ENCODE data around the gene PAPSS1.
"Not testable (repeated sequence)": the region's sequence is repeated elsewhere in the genome, so short reads cannot be mapped to it uniquely, and the experiment has no call there.

Gene PAPSS1

DNA sequence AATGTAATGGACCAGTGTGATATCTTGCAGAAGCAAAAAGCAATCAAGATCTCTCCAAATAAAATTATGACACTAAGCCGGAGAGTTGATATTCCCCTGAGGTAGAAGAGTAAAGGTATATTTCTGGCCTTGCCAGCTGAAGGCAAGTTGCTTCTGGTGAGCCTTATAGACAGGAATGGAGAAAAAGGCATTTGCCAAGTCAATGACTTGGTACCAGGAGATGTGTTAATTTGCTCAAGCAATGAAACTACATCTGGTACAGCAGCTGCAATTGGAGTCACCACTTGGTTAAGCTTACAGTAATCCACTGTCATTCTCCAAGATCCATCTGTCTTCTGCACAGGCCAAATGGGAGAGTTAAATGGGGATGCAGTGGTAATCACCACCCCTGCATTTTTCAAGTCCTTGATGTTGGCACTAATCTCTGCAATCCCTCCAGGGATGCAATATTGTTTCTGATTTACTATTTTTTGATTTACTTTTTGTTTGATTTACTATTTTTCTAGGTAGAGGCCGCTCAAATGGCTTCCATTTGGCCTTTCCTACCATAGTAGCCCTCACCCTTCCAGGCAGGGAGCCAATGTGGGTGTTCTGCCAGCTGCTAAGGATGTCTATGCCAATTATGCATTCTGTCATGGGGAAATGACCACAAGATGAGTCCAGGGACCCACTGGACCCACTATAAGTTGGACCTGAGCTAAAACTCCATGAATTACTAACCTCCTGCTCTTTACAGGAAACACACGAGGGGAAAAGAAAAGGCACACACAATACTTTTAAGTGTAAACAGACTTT, 6.3 kb upstream of the PAPSS1 start:
- DNase-seq (ENCODE audit: low spot score), result not testable (repeated sequence)

DNA sequence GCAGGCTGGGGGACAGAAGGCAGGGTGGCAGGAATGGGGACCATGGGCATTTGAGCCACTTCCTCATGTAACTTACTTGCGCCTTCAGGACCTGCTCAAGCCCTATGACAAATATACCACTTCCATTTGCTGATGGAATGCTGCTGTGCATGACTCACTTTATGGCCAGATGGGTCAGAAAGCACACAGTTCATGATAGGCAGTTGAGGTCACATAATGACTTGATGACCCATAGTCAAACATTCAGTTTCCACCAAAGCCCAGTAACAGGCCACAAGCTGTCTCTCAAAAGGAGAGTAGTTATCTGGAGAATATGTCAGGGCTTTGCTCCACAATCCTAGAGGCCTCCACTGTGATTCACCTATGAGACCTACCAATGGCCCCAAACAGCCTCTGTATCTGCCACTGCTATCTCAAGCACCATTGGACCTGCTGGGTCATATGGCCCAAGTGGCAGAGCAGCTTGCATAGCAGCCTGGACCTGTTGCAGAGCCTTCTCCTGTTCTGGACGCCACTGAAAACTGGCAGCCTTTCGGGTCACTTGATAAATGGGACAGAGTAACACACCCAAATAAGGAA, 5.3 kb upstream of the PAPSS1 start:
- DNase-seq (ENCODE audit: low spot score), result peak; percentile 28

GRCh38 chr4:107723331-107723730, 3.3 kb upstream of the PAPSS1 start:
- not testable (repeated sequence) for DNase-seq (ENCODE audit: low spot score)

DNA sequence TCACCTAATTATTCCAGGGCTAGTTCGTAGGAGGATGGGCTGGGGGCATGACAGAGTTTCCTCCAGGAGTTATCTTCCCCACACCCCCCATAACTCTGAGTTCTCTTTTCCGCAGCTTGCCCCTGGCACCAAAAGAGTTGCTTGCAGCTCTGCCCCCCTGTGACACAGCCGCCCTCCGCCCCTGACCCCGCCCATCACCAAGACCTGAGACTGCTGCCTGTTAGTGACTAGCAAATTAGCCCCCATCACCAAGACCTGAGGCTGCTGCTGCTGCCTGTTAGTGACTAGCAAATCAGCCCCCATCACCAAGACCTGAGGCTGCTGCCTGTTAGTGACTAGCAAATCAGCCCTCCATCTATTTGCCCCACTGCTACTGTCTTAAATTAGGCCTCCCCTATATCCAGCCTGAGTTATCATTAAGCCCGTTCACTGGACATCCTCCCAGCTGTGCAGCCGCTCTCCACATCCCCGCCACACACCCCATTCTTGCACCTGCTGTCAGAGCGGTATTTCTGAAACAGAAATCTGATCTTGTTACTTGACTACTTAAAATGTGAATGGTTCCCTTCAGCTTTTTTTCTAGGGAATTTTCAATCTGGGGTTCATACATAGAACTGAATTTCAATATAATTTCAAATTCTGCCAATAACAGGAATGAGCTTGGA, 1.5 kb upstream of the PAPSS1 start:
- no peak for DNase-seq (ENCODE audit: low spot score)

- peak; percentile 41 for DNase-seq (ENCODE audit: low spot score)
These were observed 670 bp downstream of the PAPSS1 start for GRCh38 chr4:107719207-107719921.

DNA sequence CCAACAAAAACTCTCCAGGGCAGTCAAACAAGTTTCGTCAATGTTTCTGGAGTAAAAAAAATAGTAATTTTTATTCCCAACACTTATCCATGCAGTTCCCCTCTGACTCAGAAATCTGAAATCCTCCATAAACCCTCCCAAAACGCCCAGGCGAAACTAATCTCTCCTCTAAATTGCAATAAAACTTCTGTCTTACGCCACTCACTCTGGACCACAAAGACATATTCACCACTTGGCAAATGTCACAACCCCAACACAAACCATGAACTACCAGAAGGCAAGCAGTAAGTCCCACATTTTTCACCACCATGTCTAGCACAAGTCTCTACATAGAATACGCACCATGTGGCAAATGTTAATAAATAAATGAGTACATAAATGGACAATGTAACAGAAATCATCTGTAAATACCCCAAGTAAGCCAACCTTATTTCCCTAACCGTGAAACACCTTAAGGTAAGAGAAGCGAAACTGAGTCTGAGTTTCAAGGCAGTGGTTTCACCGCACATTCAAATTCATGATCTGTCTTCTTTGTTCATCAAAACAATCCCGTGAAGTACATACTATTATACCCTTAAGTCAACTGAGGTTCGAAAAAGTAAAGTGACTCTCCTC, 1.6 kb downstream of the PAPSS1 start:
- DNase-seq (ENCODE audit: low spot score), result no peak

DNA sequence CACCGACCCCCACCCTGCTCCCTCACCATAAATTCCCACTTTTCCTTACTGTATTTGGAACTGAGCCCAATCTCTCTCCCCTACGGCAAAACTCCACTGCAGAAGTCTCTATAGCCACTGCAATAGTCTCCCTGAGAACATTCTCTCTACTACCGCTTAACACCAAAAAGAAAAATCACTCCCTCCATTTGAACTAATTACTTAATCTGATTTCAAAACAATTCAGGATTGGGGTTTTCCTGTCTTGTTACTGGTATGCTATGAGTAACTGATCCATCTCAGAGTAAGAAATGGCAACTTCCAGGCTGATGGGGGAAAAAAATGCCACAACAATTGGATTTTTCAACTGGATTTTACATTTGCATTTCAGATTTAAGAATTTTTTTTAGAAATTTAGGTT, 5.8 kb downstream of the PAPSS1 start:
- DNase-seq (ENCODE audit: low spot score), result no peak

- DNase-seq (ENCODE audit: low spot score), result peak; percentile 8
These were observed 7.8 kb downstream of the PAPSS1 start for GRCh38 chr4:107712236-107712635.

DNA sequence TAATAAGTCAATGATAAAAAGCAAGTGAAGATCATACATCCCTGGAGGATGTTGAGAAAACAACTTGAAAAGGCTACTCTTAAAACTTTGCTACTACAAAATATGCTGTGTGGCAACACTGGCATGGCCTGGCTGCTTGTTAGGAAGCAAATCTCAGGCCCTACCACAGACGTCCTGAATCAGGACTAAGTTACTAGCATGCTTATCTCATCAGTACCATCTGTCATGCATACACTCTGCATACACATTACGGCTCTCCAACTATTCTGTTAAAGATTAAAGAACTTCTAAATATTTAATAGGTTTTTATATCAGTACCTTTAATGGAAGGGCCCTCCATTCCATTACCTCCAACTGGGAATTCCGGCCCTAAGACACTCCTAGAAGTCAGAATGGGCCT, 8.2 kb downstream of the PAPSS1 start:
- DNase-seq (ENCODE audit: low spot score), result no peak

DNA sequence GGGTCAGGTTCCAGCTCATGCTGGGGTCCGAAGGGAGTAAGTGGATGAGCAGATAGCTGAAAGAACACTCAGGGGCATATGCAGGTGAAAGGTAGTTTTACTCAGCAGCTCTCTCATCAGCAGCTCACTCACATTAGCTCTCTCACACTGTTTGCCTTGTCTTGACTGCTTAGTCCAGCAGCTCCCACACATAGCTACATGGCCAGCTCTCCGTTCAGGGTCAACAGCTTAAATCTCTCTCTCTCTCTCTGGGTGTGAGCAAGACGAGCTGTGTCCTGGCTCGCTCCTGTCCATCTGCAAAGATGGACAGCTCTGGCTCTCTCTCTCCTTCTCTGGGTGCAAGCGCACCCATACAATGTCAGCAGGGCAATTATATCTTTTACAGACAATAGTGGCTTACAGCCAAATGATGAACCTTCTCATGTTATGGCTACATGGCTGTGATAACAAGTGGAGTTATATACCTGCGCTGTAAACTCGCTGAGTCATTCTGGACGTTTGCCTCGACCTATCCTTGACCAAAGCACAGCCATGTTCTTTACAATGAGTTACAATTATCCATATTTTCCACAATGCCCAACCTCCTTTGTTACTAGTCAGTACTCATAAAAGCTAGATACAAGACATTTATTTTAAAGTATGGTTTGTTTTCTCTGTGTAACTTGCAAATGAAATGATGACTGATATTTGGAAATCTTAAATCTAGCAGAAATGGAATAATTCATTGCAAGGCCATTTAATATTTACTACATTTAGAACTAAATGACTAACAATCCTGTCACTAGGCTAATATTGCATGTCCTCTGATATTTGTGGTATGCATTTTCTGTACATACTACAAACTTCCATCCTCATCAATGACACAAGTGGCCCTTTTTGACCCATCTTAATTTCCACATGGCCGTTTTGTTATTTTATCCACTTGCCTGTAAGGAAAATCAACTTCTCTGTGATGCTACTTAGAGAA, 9.3 kb downstream of the PAPSS1 start:
- DNase-seq (ENCODE audit: low spot score), result no peak

DNA sequence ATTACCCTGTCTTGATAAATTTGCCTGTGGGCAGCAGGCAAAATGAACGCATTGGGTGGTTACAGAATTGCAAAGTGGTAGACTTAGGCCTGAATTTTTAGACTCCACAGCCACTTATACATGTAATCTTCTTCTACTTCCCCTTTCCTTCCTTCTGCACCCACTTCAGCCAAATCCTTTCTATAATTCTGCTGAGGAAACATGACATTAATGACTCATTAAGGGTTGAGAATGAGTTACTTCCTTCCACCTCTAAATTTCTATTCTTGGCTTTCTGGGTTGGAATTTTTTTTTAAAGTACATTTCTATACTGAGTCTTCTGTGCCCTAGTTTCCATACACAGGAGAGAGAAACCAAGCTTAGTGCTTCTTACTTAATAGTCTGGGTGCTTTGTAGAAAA, 10.1 kb downstream of the PAPSS1 start:
- DNase-seq (ENCODE audit: low spot score), result no peak

- no peak for DNase-seq (ENCODE audit: low spot score)
These were observed 11.8 kb downstream of the PAPSS1 start for GRCh38 chr4:107708225-107708624.

- DNase-seq (ENCODE audit: low spot score), result no peak
These were observed 14.1 kb downstream of the PAPSS1 start for GRCh38 chr4:107705742-107706556.

DNA sequence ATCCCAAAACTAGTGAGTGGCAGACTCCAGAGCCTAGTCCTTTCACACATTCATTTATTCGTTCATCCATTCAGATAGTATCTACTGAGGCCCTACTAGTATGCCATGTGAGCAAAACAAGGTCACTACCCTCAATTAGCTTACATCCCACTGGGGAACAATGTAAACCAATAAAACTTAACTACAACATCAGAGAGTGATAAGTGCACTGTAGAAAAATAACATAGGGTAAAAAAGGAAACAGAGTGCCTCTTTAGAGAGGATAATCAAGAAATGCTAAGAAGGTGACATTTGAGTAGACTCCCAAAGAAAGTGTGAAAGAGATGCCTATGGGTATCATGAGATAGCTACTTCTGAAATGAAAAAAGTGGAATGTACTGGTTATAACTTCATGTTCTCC, 18.5 kb downstream of the PAPSS1 start:
- DNase-seq (ENCODE audit: low spot score), result no peak

DNA sequence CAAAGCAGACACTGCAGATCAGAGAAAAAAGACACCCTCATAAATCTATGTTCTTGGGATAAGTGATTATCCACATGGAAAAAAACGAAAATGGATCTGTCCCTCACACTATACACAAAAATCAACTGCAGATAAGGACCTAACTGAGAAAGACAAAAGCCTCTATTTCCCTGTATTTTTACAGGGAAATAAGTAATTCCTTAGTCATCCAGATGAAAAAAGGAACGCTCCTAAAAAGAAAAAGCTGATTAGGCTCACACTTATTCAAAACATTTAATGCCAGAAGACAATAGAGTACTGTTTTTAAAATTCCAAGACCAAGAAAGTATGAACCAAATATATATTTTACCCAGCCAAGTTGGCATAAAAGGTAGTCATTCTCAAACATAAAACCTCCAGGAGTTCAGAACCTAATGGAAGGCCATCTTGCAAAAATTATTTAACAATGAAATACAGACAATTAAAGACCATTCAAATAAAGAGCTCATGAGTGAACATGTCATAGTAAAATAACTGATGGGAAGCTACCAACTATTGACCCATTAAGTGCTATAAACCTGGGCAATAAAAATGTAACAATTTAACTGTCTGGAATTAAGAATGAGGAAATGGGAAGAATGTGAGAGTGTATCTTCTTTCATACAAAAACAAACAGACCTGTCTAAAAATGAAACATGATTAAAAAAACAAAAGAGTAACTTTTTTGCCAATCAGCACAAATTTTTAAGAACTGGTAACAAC, 20.4 kb downstream of the PAPSS1 start:
- no peak for DNase-seq (ENCODE audit: low spot score)

GRCh38 chr4:107696187-107696586, 23.8 kb downstream of the PAPSS1 start:
- not testable (repeated sequence) for DNase-seq (ENCODE audit: low spot score)

- no peak for DNase-seq (ENCODE audit: low spot score)
These were observed 26.9 kb downstream of the PAPSS1 start for GRCh38 chr4:107693132-107693531.

DNA sequence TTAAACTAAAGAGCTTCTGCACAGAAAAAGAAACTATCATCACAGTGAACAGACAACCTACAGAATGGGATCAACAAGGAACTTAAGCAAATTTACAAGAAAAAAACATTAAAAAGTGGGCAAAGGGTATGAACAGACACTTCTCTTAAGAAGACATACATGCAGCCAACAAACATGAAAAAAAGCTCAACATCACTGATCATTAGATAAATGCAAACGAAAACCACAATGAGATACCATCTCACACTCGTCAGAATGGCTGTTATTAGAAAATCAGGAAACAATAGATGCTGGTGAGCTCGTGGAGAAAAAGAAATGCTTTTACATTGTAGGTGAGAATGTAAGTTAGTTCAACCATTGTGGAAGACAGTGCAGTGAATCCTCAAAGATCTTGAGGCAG, 27.8 kb downstream of the PAPSS1 start:
- DNase-seq (ENCODE audit: low spot score), result no peak

- no peak for DNase-seq (ENCODE audit: low spot score)
These were observed 28.7 kb downstream of the PAPSS1 start for GRCh38 chr4:107691378-107691777.
